Large intestine (tissue), 12 donors: ENCODE data around the gene SCGB1D1. TPM values are rescaled to one million over a fixed set of nuclear protein-coding genes. Genes with fewer than 3 reads are reported as not detected.

Experiments used
- DNase-seq, 2 donors: peaks; one replicate each; pipeline versions ENCODE4 v3.0.0 to v3.0.0-alpha.2; 2013
- H3K27ac ChIP-seq: one replicate; pipeline ENCODE4 v1.5.1; 2013; ENCODE audit warnings: low read length
- H3K27me3 ChIP-seq: 2 replicates; pipeline ENCODE4 v1.6.1; 2013; ENCODE audit warnings: low read length; ENCODE audit not compliant: control insufficient read depth, insufficient read depth
- H3K36me3 ChIP-seq: 2 replicates; pipeline ENCODE4 v1.6.1; 2013; ENCODE audit warnings: low read length; ENCODE audit not compliant: control insufficient read depth, insufficient read depth
- H3K4me1 ChIP-seq: one replicate; pipeline ENCODE4 v1.6.1; 2013; ENCODE audit warnings: low read length; ENCODE audit not compliant: control insufficient read depth, insufficient read depth
- H3K4me3 ChIP-seq: one replicate; pipeline ENCODE4 v1.5.1; 2013; ENCODE audit warnings: low read length
- H3K9me3 ChIP-seq: one replicate; pipeline ENCODE4 v1.6.1; 2013; ENCODE audit warnings: mild to moderate bottlenecking, low read depth, low read length, moderate library complexity; ENCODE audit not compliant: control insufficient read depth
- WGBS: methylation state at CpG from one replicate; pipeline ENCODE4 v1.1.5; 2013; ENCODE audit warnings: low lambda C conversion rate; ENCODE audit not compliant: insufficient coverage; 5-methylcytosine and 5-hydroxymethylcytosine counted together
- long read RNA-seq, 11 donors: transcript quantifications; one replicate each; lab custom pipeline, GENCODE V29; 2026
- polyA plus RNA-seq: library from polyadenylated mRNA; unstranded; fragments of 120-200 nt; gene quantifications from one replicate; pipeline ENCODE4 v1.2.1, GENCODE V29; 2013

The SCGB1D1 gene
- polyA plus RNA-seq: not detected
- long read RNA-seq, donor 1: 0 reads
- long read RNA-seq, donor 2: 0 reads
- long read RNA-seq, donor 3: 0 reads
- long read RNA-seq, donor 4: 0 reads
- long read RNA-seq, donor 5: 0 reads
- long read RNA-seq, donor 6: 0 reads
- long read RNA-seq, donor 7: 0 reads
- long read RNA-seq, donor 8: 0 reads
- long read RNA-seq, donor 9: 0 reads
- long read RNA-seq, donor 10: 0 reads
- long read RNA-seq, donor 11: 0 reads

GRCh38 chr11:62190011-62190410, at the start of gene SCGB1D1:
Gene SCGB1D1 (plus strand): TSS chr11:62190216. CDS start chr11:62190285, 69 bp downstream.
- Histone ChIP-seq H3K4me1 (no peaks in the 10 kb centered on the region), H3K27me3 (peaks cover 16% of the 10 kb centered on the region), H3K9me3 (no peaks in the 10 kb centered on the region), H3K4me3 (no peak within 1 kb of the TSS), H3K27ac (no peak within 1 kb of the TSS), H3K36me3 (no peaks in the 10 kb centered on the region)
- no peak for DNase-seq
- WGBS: no CpG with 5 or more reads among the region's 9 CpGs

DNA sequence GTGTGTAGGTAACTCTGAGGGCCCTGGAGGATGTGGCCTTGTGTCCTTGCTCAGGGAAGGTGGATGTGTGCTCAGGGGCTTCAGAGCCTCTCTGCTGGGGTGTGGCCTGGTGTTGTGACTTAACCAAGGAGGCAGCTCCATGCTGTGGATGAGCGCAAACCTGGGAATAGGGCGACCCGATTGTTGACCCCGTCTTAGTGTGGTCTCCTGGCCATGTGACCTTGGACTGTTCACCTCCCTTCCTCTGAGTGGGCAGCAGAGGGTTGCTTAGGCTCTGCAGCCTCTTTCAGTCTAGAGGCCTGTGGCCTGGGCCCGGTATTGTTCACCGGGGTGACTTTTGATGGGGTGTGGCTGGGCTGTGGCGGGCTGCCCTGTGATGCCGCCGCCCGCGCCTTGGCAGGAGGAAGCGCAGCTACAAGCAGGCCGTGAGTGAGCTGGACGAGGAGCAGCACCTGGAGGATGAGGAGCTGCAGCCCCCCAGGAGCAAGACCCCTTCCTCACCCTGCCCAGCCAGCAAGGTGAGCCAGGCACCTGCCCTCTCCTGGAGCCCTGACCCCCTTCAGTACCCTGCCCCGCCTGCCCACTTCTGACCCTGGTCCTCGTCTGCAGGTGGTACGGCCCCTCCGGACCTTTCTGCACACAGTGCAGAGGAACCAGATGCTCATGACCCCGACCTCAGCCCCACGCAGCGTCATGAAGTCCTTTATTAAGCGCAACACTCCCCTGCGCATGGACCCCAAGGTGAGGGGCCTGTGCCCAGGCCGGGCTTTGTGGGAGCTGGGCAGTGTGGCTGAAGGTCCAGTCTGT, 49.5 kb upstream of the SCGB1D1 start:
- Histone ChIP-seq H3K27ac (no peak overlapping the region), H3K27me3 (no peaks in the 10 kb centered on the region), H3K9me3 (no peaks in the 10 kb centered on the region), H3K36me3 (peaks cover 75% of the 10 kb centered on the region), H3K4me1 (no peaks in the 10 kb centered on the region), H3K4me3 (no peak overlapping the region)
- DNase-seq: no peak
- WGBS: no CpG with 5 or more reads among the region's 24 CpGs

DNA sequence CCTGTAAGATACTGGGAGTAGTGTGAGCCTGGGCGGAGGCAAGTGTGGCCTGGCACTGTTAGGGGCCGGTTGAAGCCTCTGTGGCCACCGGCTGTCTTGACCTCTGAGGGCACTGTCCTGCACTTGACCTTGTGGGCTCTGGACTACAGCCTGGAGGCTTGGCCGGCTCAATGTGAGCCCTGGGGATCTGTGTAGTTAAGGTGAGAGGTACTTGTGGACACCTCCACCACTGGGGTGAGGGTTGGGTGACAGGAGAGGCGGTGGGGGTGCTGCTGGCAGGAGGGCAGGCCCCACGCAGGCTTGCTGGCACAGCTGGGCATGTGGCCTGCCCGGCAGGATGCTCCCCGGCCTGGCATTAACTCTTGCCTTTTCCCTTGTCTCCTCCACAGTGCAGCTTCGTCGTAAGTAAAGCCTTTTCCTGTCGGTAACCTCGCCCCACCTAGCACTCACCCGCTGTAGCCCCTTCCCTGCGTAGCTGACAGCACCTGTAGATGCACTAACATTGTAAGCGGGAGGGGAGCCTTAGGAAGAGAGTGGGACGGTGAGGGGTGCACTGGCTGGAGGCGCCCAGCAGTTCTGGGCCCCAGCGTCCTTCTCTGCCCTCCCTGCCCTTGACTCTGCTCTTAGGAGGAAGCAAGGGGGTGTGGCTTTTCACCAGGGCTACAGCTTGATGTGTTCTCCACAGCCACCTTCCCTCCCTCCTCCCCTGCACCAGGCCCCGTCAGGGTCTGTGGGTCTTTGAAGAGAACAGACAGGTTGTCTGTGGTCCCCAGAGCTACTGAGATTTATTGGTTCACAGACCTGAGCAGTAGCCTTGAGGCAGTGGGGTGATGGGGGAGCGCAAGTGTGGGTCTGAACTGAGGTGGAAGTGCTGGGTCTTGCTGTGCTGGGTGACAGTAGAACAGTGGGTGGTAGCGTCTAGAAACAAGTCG, 48.6 kb upstream of the SCGB1D1 start:
- WGBS: no CpG with 5 or more reads among the region's 22 CpGs
- no peak for DNase-seq
- no peaks in the 10 kb centered on the region for H3K27me3 ChIP-seq
- H3K27ac ChIP-seq: no peak overlapping the region
- H3K4me1 ChIP-seq: no peaks in the 10 kb centered on the region
- H3K36me3 ChIP-seq: peaks cover 84% of the 10 kb centered on the region
- H3K9me3 ChIP-seq: no peaks in the 10 kb centered on the region
- no peak overlapping the region for H3K4me3 ChIP-seq

DNA sequence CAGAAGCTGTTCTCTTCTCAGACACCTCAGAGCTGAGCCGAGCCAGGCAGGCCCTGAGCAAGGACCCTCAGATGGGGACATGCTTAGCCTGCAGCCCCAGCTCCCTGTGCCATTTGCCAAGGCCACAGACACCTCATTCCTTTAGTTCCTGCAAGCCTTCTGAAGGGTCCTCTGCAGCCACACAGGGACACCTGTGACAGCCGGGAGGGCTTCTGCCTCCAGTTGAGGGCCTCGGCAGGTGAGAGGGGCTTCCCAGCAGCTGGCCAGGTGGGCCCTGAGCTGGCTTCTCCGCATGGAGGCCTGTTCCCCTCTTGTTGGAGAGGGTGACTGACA, 48.0 kb upstream of the SCGB1D1 start:
- H3K27ac ChIP-seq: no peak overlapping the region
- no peaks in the 10 kb centered on the region for H3K27me3 ChIP-seq
- no CpG with 5 or more reads among the region's 4 CpGs for WGBS
- no peaks in the 10 kb centered on the region for H3K4me1 ChIP-seq
- H3K9me3 ChIP-seq: no peaks in the 10 kb centered on the region
- H3K36me3 ChIP-seq: peaks cover 86% of the 10 kb centered on the region
- DNase-seq: no peak
- H3K4me3 ChIP-seq: no peak overlapping the region

GRCh38 chr11:62142921-62143320, 47.1 kb upstream of the SCGB1D1 start:
- no peak for DNase-seq
- Histone ChIP-seq H3K36me3 (peaks cover 90% of the 10 kb centered on the region), H3K4me3 (no peak overlapping the region), H3K27ac (no peak overlapping the region), H3K9me3 (no peaks in the 10 kb centered on the region), H3K4me1 (no peaks in the 10 kb centered on the region), H3K27me3 (no peaks in the 10 kb centered on the region)
- no CpG with 5 or more reads among the region's 3 CpGs for WGBS

DNA sequence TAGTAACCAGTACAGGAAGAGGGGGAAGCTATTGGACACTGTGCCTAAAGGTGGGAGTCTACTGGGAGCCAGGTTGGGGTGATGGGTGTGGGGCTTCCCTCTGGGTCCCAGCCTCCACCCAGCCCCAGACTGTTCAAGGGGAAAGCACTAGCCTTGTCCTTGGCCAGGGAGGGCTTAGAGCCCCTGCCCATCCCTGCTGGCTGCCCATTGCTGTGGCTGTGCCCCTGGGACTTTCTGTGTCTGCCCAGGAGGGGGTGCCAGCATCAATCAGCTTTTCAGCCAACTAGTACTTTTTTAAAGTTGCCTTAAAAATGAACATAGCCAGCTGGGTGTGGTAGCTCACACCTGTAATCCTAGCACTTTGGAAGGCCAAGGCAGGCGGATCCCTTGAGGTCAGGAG, 46.3 kb upstream of the SCGB1D1 start:
- H3K36me3 ChIP-seq: peaks cover 90% of the 10 kb centered on the region
- DNase-seq: no peak

GRCh38 chr11:62144641-62145255, 45.3 kb upstream of the SCGB1D1 start:
- no peak for DNase-seq
- no CpG with 5 or more reads among the region's 24 CpGs for WGBS

More for the DNA sequence above, 46.3 kb upstream of the SCGB1D1 start:
- Histone ChIP-seq H3K9me3 (no peaks in the 10 kb centered on the region), H3K4me1 (no peaks in the 10 kb centered on the region), H3K27ac (no peak overlapping the region), H3K4me3 (no peak overlapping the region), H3K27me3 (no peaks in the 10 kb centered on the region)
- WGBS: no CpG with 5 or more reads among the region's 1 CpG

GRCh38 chr11:62145261-62145871, 44.6 kb upstream of the SCGB1D1 start:
- no peak for DNase-seq
- WGBS: 100% methylated on average over 3 of the region's 11 CpGs

More at GRCh38 chr11:62144641-62145255, 45.3 kb upstream of the SCGB1D1 start:
- H3K9me3 ChIP-seq: no peaks in the 10 kb centered on the region
- H3K36me3 ChIP-seq: peaks cover 85% of the 10 kb centered on the region
- H3K27me3 ChIP-seq: no peaks in the 10 kb centered on the region
- H3K4me3 ChIP-seq: no peak overlapping the region
- H3K27ac ChIP-seq: no peak overlapping the region
- H3K4me1 ChIP-seq: no peaks in the 10 kb centered on the region

DNA sequence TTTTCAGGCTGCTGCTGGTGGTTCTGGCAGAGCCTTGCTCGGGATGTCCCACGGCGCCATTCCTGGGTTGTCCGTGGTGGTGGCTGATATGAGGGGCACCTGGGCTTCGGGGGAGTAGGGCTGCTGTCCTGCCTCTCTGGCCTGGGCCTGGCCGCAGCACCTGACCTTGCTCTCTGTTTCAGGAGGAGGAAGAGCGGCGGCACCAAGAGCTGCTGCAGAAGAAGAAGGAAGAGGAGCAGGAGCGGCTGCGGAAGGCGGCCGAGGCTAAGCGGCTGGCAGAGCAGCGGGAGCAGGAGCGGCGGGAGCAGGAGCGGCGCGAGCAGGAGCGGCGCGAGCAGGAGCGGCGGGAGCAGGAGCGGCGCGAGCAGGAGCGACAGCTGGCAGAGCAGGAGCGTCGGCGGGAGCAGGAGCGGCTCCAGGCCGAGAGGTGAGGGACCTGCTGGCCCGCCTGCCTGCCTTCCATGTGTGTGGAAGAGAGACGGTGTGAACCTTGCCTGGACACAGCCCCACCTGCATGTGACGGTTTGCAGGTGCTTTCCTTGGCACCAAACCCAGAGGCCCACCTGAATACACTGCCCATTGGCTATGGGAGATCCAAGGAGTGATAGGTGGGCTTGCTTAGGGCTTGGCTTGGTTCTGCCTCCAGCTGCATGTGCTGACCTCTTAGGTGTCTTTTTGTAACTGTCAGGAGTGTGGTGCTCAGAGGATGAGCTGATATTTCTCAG, 43.4 kb upstream of the SCGB1D1 start:
- Histone ChIP-seq H3K9me3 (no peaks in the 10 kb centered on the region), H3K4me3 (no peak overlapping the region), H3K36me3 (peaks cover 85% of the 10 kb centered on the region), H3K4me1 (no peaks in the 10 kb centered on the region), H3K27me3 (no peaks in the 10 kb centered on the region), H3K27ac (no peak overlapping the region)
- WGBS: 100% methylated on average over 7 of the region's 36 CpGs
- no peak for DNase-seq

More at GRCh38 chr11:62145261-62145871, 44.6 kb upstream of the SCGB1D1 start:
- Histone ChIP-seq H3K4me1 (no peaks in the 10 kb centered on the region), H3K9me3 (no peaks in the 10 kb centered on the region), H3K36me3 (peaks cover 85% of the 10 kb centered on the region), H3K27ac (no peak overlapping the region), H3K27me3 (no peaks in the 10 kb centered on the region), H3K4me3 (no peak overlapping the region)
